Ovary (tissue), 9 donors: ENCODE results near the gene TBX1. TPM values are rescaled to one million over a fixed set of nuclear protein-coding genes. Genes with fewer than 3 reads are reported as not detected.

Experiments
- DNase-seq, 5 donors: peaks; one replicate each; pipeline ENCODE4 v3.0.0-alpha.2; 2019 to 2020
- H3K27ac ChIP-seq, 2 donors: fragments of 200-600 bp; one replicate each; pipeline versions ENCODE4 v1.5.1 to v1.8.0; 2019 to 2022
- H3K27me3 ChIP-seq: fragments of 200-600 bp; one replicate; pipeline ENCODE4 v1.8.0; 2022
- H3K36me3 ChIP-seq: fragments of 200-600 bp; sonication (generic); one replicate; pipeline ENCODE4 v1.5.1; 2019
- H3K4me1 ChIP-seq: one replicate; pipeline ENCODE4 v1.8.1; 2013; ENCODE audit warnings: mild to moderate bottlenecking, moderate library complexity; ENCODE audit not compliant: insufficient read depth
- H3K4me3 ChIP-seq: fragments of 200-600 bp; sonication (generic); one replicate; pipeline ENCODE4 v1.5.1; 2017
- H3K9me3 ChIP-seq, 2 donors: fragments of 200-600 bp in 1 of 2; sonication (generic) in 1 of 2; one replicate each; pipeline versions ENCODE4 v1.5.1 to v1.8.1; 2013 to 2019; ENCODE audit warnings: mild to moderate bottlenecking in 1 of 2, moderate library complexity in 1 of 2
- EP300 ChIP-seq: sonication (generic); formaldehyde crosslinking; IDR thresholded peaks from one replicate; pipeline ENCODE4 v1.6.1; 2017; ENCODE audit warnings: antibody characterized with exemption
- POLR2A ChIP-seq: fragments of 450-650 bp; IDR thresholded peaks from one replicate; pipeline ENCODE4 v1.6.1; 2017; ENCODE audit warnings: antibody characterized with exemption, mild to moderate bottlenecking, moderate library complexity
- WGBS, 3 donors: extraction: QIAGEN DNeasy Blood & Tissue Kit in 1 of 3; methylation state at CpG; one replicate each; pipeline versions ENCODE4 v1.1.5 to v1.1.7; 2013 to 2017; 5-methylcytosine and 5-hydroxymethylcytosine counted together
- intact Hi-C, 4 donors: fragments of 100-400 bp; cut with DNase I; formaldehyde crosslinking; loops; one replicate each; pipeline versions ENCODE4 v1.11.0 to v1.15.1; 2022 to 2023
- polyA plus RNA-seq, 2 donors: library from polyadenylated mRNA; stranded (reverse); fragments of 200-250 nt in 1 of 2; fragments of 350-450 nt in 1 of 2; fragmentation: Illumina TruSeq in 1 of 2; extraction: RNeasy Lipid Tissue Mini Kit (QIAGEN cat#74804) in 1 of 2; gene quantifications; one replicate each; pipeline ENCODE4 v1.2.3, GENCODE V29; 2013 to 2014
- total RNA-seq, 7 donors: library from RNA; depleted of rRNA in 2 of 7; stranded (reverse); fragments of >200 nt in 2 of 7; fragmentation: NEBNext Ultra II Directional in 3 of 7; extraction: Animal tissue kit (Norgen Biotek cat#: 25700) in 3 of 7; gene quantifications; one replicate each; pipeline versions ENCODE4 v1.1.0 to v1.2.4, GENCODE V29; 2016 to 2023
- TF ChIP-seq, protein P1 (sequence below), 3 donors: fragments of 450-650 bp in 2 of 3; fragments of 200-600 bp in 1 of 3; IDR thresholded peaks; one replicate each; pipeline versions ENCODE4 v1.5.1 to v1.8.0; 2016 to 2022; ENCODE audit warnings: antibody characterized with exemption in 3 of 3, mild to moderate bottlenecking in 1 of 3
- donor health status: DM: no; HTN: no; CAD: no; lungs with moderate emphysema.
- donor health status: DM: no; HTN: no; CAD: no.
- donor health status: Bipolar disorder and iron deficiency.
- donor health status: DM: yes; HTN: yes; CAD: no.
- donor health status: DM: no; HTN: no; CAD: no.
- donor health status: DM: yes; HTN: yes; CAD: no.

The TBX1 gene
- total and polyA plus RNA-seq, 9 donors = 1.2 to 23.8 (median 2.9) TPM; not detected in 1

DNA sequence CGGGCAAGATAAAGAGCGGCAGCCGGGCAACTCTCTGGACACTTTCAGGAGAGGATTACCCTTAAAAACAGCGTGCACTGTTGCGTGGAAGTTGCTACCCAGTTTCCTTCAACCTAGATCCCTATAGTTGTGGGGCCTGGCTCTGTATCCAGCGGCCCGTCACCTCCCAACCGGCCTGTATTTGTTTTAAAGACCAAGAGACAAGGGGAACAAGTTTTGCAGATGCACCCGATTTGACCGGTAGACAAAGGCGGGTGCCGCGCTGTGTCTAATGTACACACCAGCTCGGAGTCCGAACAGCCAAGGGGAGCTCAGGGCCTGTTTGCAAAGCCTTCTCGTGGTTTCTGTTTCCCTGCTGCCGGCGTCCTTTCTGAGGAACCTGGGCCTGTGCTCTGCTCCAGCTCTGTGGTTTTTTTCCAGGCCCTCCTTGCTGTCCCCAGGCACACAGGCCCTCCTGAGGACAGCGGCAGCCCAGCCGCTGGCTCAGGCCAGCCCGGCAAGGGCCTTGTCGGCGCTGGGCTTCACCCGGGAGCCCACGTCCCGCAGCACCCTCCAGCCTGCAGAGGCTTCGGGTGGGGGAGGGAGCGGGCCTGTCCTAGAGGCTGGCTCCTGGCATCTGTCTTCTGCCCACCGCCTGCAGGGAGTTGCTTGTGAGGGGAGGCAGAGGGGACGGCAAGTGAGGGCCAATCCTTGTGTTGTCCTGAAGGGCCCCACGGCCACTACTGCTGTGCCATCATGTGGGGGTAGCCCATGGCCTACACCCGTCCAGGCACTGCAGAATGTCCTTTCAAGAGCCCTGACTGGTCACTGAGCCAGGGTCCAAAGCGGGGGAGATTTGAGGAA, 1.4 kb downstream of the TBX1 start:
- no peak for TF ChIP-seq EP300
- TF ChIP-seq POLR2A = no peak
- TF ChIP-seq, protein P1, sequence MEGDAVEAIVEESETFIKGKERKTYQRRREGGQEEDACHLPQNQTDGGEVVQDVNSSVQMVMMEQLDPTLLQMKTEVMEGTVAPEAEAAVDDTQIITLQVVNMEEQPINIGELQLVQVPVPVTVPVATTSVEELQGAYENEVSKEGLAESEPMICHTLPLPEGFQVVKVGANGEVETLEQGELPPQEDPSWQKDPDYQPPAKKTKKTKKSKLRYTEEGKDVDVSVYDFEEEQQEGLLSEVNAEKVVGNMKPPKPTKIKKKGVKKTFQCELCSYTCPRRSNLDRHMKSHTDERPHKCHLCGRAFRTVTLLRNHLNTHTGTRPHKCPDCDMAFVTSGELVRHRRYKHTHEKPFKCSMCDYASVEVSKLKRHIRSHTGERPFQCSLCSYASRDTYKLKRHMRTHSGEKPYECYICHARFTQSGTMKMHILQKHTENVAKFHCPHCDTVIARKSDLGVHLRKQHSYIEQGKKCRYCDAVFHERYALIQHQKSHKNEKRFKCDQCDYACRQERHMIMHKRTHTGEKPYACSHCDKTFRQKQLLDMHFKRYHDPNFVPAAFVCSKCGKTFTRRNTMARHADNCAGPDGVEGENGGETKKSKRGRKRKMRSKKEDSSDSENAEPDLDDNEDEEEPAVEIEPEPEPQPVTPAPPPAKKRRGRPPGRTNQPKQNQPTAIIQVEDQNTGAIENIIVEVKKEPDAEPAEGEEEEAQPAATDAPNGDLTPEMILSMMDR (IDR thresholded peaks at IDR 0.05) = no peak
- peaks cover 4% of the 10 kb centered on the region for H3K27me3 ChIP-seq
- no peaks in the 10 kb centered on the region for H3K9me3 ChIP-seq
- no peak for DNase-seq
- no peak overlapping the region for H3K4me3 ChIP-seq
- intact Hi-C loops = no loop called here
- 90 to 95% (median 93%) methylated on average over 28 to 33 of the region's 33 CpGs for WGBS, 3 donors
- H3K36me3 ChIP-seq = no peaks in the 10 kb centered on the region
- no peak overlapping the region for H3K27ac ChIP-seq
- no peaks in the 10 kb centered on the region for H3K4me1 ChIP-seq

- Histone ChIP-seq H3K9me3 (no peaks in the 10 kb centered on the region), H3K4me3 (no peak overlapping the region), H3K4me1 (no peaks in the 10 kb centered on the region), H3K36me3 (no peaks in the 10 kb centered on the region), H3K27ac (no peak overlapping the region), H3K27me3 (peaks cover 4% of the 10 kb centered on the region)
- 79 to 85% (median 85%) methylated on average over 34 of the region's 34 CpGs for WGBS, 3 donors
- intact Hi-C loops = no loop called here
- TF ChIP-seq EP300 (no peak), POLR2A (no peak)
- TF ChIP-seq, protein P1 (IDR thresholded peaks at IDR 0.05) = no peak
- no peak for DNase-seq
These were observed 2.2 kb downstream of the TBX1 start for GRCh38 chr22:19762568-19763457.

GRCh38 chr22:19763458-19764298, 3.1 kb downstream of the TBX1 start:
- Histone ChIP-seq H3K4me3 (no peak overlapping the region), H3K27me3 (peaks cover 2% of the 10 kb centered on the region)
- 55 to 69% (median 57%) methylated on average over 38 to 39 of the region's 39 CpGs for WGBS, 3 donors

More at GRCh38 chr22:19763458-19764298, 3.1 kb downstream of the TBX1 start:
- Histone ChIP-seq H3K36me3 (no peaks in the 10 kb centered on the region), H3K4me1 (no peaks in the 10 kb centered on the region), H3K27ac (no peak overlapping the region), H3K9me3 (no peaks in the 10 kb centered on the region)
- DNase-seq = no peak
- intact Hi-C loops = no loop called here
- TF ChIP-seq, protein P1 (IDR thresholded peaks at IDR 0.05) = no peak
- TF ChIP-seq POLR2A = no peak
- TF ChIP-seq EP300 = no peak
